Coronary artery (tissue), 2 donors: ENCODE measurements around the gene RSPO1.

Source experiments
- DNase-seq: peaks from one replicate; pipeline ENCODE4 v3.0.0-alpha.2; 2017; ENCODE audit warnings: low spot score
- H3K27ac ChIP-seq, 2 donors: fragments of 200-600 bp; sonication (generic); one replicate each; pipeline ENCODE4 v1.5.1; 2016 to 2019
- H3K4me3 ChIP-seq: fragments of 200-600 bp; sonication (generic); 2 replicates; pipeline ENCODE4 v1.5.1; 2016; ENCODE audit warnings: mild to moderate bottlenecking, moderate library complexity
- CTCF ChIP-seq: fragments of 200-600 bp; sonication (generic); IDR thresholded peaks from one replicate; pipeline ENCODE4 v1.5.1; 2019; ENCODE audit warnings: antibody characterized with exemption

RSPO1 gene

DNA sequence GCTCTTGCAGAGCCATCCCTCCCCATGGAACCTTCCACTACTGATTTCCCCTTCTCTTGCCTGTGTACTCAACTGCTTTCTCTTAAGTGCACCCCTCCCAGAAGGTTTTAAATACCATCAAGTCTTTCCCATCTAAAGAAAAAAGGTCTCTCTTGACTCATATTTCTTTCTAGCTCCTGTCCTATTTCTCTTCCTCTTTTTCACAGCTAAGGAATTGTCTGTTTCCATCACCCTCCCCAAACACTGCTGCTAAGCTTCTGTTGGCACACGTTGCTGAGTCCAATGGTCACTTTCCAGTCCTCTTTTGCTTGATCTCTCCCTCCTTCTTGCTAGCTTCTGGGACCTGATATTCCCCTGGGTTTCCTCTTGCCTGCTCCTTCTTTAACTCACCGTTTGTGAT, 25.7 kb downstream of the RSPO1 start:
- Histone ChIP-seq H3K27ac (no peak overlapping the region), H3K4me3 (no peak overlapping the region)
- TF ChIP-seq CTCF, result no peak
- DNase-seq, result no peak

GRCh38 chr1:37606481-37607263, 28.0 kb downstream of the RSPO1 start:
- H3K4me3 ChIP-seq, result peak overlapping the region; percentile 30
- peak overlapping the region in 1 of 2 donors; percentile 38 for H3K27ac ChIP-seq
- DNase-seq, result no peak
- TF ChIP-seq CTCF, result no peak

GRCh38 chr1:37605806-37606474, 28.8 kb downstream of the RSPO1 start:
- H3K27ac ChIP-seq, result peak overlapping the region in 1 of 2 donors; percentile 38
- H3K4me3 ChIP-seq, result peak overlapping the region; percentile 30
- no peak for DNase-seq
- TF ChIP-seq CTCF, result no peak

DNA sequence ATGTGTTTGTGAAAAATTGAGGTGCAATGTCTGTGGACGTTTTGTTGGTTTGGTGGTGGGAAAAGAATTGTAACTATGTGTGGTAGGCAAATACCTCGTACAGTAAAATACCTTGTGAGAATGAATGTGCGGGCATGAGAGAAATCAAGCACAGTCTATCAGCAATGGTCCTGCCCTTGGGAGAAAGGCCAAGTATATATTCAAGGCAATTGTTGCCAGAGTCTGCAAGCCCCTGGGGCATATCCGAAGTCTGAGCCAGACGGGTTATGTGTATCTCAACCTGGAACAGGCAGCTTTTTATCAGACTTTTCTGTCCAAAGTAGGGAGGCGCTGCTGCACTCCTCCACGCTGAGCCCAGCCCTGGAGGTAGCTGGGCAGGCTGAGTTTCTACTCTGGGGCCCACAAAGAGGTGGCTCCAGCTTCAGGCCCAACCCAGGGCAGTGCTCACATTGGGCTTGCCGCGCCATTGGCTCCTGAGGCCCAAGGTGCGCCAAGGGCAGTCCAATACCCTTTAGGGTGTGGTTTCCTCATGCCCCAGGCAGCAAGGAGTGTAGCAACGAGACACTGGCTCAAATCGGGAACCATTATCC, 29.5 kb downstream of the RSPO1 start:
- no peak for TF ChIP-seq CTCF
- no peak overlapping the region for H3K4me3 ChIP-seq
- DNase-seq, result no peak
- peak overlapping the region in 1 of 2 donors; percentile 38 for H3K27ac ChIP-seq

DNA sequence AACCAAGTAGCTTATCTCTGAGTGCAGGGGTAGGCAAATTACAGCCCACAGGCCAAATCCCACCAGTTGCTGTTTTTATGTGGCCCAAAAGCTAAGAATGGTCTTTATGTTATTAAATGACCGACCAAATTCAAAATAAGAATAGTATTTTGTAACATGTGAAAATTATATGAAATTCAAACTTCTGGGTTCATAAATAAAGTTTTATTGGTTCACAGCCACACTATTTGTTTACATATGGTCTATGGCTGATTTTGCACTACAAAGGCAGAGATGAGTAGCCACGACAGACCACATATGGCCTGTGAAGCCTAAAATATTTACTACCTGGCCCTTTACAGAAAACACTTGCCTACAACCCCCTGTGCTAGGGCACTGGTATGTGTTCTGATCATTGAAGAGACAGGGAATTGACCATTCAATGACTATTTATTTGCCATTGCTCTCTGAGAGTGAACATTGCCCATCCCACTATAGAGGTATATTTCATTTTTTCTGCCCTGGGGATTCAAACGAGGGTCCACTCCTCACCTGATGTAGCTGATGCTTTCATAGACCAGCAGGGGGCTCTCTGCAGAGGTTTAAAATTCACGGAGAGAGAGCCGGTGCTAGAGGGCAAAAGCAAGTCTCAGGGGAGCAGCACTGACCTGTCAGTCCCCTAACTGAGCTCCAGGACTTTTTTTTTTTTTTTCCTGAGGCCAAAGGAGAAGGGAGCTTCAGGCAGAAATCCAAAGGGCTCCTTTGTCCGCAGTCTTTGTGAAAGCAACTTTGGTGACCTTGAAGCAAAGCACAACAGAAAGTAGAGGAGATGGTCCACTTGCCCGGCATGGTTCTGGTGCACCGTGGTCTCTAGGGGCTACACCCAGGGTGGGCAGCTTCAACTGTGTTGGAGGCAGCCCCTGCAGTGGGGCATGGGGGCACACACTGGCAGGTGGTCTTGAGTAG, 31.7 kb downstream of the RSPO1 start:
- peak; percentile 23 for TF ChIP-seq CTCF
- no peak overlapping the region for H3K4me3 ChIP-seq
- H3K27ac ChIP-seq, result no peak overlapping the region
- no peak for DNase-seq

DNA sequence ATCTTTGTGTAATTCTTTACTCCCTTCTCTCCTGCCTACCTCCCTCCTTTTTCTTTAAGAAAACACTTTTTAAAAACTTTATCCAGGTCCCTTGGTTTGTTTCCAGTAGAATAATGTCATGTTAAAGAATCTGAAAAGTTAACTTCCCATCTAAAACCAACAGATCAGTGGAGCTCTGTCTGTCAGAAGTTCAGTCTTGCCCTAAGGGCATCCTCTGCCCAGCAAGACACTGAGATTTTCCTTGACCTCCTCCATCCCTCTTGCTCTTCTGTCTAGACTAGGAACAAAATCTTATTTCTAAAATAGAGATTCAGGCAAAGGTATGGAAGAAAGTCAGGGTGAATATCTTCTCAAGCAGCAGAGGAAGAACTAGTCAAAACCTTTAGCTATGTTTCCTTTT, 33.3 kb downstream of the RSPO1 start:
- no peak for TF ChIP-seq CTCF
- Histone ChIP-seq H3K27ac (no peak overlapping the region), H3K4me3 (no peak overlapping the region)
- DNase-seq, result no peak
